ENCODE measurements around the gene AFF3. TPM values are rescaled to one million over a fixed set of nuclear protein-coding genes. Genes with fewer than 3 reads are reported as not detected.

The AFF3 gene
- total RNA-seq, 1 experiment from 2014 or later: not detected

DNA sequence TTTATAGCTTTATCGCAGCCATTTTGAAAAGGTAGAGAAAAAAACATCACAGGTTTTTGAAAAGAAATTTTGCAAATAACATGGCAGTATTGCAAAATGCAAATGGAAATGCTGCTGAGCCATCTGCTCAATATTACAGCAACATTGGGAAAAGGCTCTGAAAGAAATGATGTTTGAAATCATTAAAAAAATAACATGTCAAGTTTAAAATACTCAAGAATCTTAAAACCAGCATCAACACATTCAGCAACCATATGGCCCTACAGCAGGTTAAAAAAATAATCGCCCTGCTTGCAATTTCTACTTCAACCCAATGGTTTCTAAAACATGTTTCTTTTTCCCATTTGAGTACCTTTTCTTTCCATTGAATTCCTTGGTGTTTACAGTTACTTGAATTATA is 289.4 kb downstream of the AFF3 start:
- no peaks in the 10 kb centered on the region for H3F3A ChIP-seq (ENCODE audit: insufficient read depth, low read depth)
- no TSS peak for BruUV-seq (replicated peaks)
- no peaks in the 10 kb centered on the region for H4K20me1 ChIP-seq (ENCODE audit: insufficient read depth)
- no peaks in the 10 kb centered on the region for H3K79me2 ChIP-seq (ENCODE audit: low read depth)
- TF ChIP-seq, protein P1, sequence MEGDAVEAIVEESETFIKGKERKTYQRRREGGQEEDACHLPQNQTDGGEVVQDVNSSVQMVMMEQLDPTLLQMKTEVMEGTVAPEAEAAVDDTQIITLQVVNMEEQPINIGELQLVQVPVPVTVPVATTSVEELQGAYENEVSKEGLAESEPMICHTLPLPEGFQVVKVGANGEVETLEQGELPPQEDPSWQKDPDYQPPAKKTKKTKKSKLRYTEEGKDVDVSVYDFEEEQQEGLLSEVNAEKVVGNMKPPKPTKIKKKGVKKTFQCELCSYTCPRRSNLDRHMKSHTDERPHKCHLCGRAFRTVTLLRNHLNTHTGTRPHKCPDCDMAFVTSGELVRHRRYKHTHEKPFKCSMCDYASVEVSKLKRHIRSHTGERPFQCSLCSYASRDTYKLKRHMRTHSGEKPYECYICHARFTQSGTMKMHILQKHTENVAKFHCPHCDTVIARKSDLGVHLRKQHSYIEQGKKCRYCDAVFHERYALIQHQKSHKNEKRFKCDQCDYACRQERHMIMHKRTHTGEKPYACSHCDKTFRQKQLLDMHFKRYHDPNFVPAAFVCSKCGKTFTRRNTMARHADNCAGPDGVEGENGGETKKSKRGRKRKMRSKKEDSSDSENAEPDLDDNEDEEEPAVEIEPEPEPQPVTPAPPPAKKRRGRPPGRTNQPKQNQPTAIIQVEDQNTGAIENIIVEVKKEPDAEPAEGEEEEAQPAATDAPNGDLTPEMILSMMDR (conservative IDR thresholded peaks at IDR 0.05): no peak
- no peak for TF ChIP-seq EZH2 (IDR thresholded peaks at IDR 0.05; ENCODE audit: low read depth)
- peaks cover 35% of the 10 kb centered on the region for H3K27me3 ChIP-seq (ENCODE audit: insufficient read depth, low read depth)
- no peak overlapping the region for H3K27ac ChIP-seq
- H3K4me1 ChIP-seq (replicated peaks; ENCODE audit: insufficient read depth): no peaks in the 10 kb centered on the region
- CTCF ChIA-PET: no interaction called here
- no peaks in the 10 kb centered on the region for H3K9me2 ChIP-seq (ENCODE audit: insufficient read depth)
- H3K4me2 ChIP-seq: no peak overlapping the region
- intact Hi-C loops (cut with micrococcal nuclease; ENCODE audit: unreplicated experiment): no loop called here
- POLR2A ChIA-PET (ENCODE audit: unreplicated experiment): no interaction called here
- DNase-seq: no peak
- no peaks in the 10 kb centered on the region for H3K36me3 ChIP-seq (ENCODE audit: low read depth)
- H3K9me3 ChIP-seq (ENCODE audit: insufficient read depth, low read depth): no peaks in the 10 kb centered on the region
- no peak overlapping the region; the same call in 1 of the 2 replicates for H3K4me3 ChIP-seq
- no peak overlapping the region for H2AFZ ChIP-seq

- H3K9me2 ChIP-seq (ENCODE audit: insufficient read depth): no peaks in the 10 kb centered on the region
- no peaks in the 10 kb centered on the region for H3K4me1 ChIP-seq (replicated peaks; ENCODE audit: insufficient read depth)
- H3F3A ChIP-seq (ENCODE audit: insufficient read depth, low read depth): no peaks in the 10 kb centered on the region
- no peak overlapping the region; the same call in 1 of the 2 replicates for H3K4me3 ChIP-seq
- no peaks in the 10 kb centered on the region for H3K79me2 ChIP-seq (ENCODE audit: low read depth)
- H3K27me3 ChIP-seq (ENCODE audit: insufficient read depth, low read depth): peaks cover 40% of the 10 kb centered on the region
- H3K36me3 ChIP-seq (ENCODE audit: low read depth): no peaks in the 10 kb centered on the region
- no TSS peak for BruUV-seq (replicated peaks)
- CTCF ChIA-PET: no interaction called here
- intact Hi-C loops (cut with micrococcal nuclease; ENCODE audit: unreplicated experiment): no loop called here
- H3K9me3 ChIP-seq (ENCODE audit: insufficient read depth, low read depth): no peaks in the 10 kb centered on the region
- POLR2A ChIA-PET (ENCODE audit: unreplicated experiment): no interaction called here
- TF ChIP-seq, protein P1 (conservative IDR thresholded peaks at IDR 0.05): no peak
- TF ChIP-seq EZH2 (IDR thresholded peaks at IDR 0.05; ENCODE audit: low read depth): no peak
- no peak overlapping the region for H3K27ac ChIP-seq
- no peak overlapping the region for H2AFZ ChIP-seq
- no peak for DNase-seq
- no peaks in the 10 kb centered on the region for H4K20me1 ChIP-seq (ENCODE audit: insufficient read depth)
- no peak overlapping the region for H3K4me2 ChIP-seq
Measured at GRCh38 chr2:99852376-99852934, 289.9 kb downstream of the AFF3 start.

DNA sequence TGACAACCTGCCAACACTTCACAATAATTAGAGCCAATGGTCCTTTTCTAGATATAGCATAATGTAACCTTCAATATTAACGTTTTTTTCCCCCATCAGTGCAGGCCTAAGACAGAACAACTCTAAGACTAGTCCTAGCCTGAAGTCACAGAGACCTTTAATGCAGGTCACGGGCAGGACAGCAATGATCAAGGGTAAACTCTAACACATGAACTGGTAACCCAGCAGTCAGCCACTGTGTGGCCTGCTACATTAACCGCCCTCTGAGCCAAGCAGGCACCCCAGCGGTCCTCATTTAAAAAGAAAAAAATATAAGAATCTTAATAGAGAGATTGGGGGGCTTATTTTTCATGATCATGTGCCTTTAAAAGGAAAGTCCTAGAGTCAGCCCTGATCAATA is 290.6 kb downstream of the AFF3 start:
- H3K4me2 ChIP-seq: no peak overlapping the region
- no peaks in the 10 kb centered on the region for H3K4me1 ChIP-seq (replicated peaks; ENCODE audit: insufficient read depth)
- BruUV-seq (replicated peaks): no TSS peak
- no peaks in the 10 kb centered on the region for H3K79me2 ChIP-seq (ENCODE audit: low read depth)
- ChIA-PET CTCF (no interaction called here), POLR2A (ENCODE audit: unreplicated experiment) (no interaction called here)
- no peak overlapping the region for H2AFZ ChIP-seq
- no peaks in the 10 kb centered on the region for H3K36me3 ChIP-seq (ENCODE audit: low read depth)
- H3F3A ChIP-seq (ENCODE audit: insufficient read depth, low read depth): no peaks in the 10 kb centered on the region
- no peak overlapping the region for H3K4me3 ChIP-seq
- TF ChIP-seq, protein P1 (conservative IDR thresholded peaks at IDR 0.05): no peak
- TF ChIP-seq EZH2 (IDR thresholded peaks at IDR 0.05; ENCODE audit: low read depth): no peak
- peaks cover 46% of the 10 kb centered on the region for H3K27me3 ChIP-seq (ENCODE audit: insufficient read depth, low read depth)
- H3K9me3 ChIP-seq (ENCODE audit: insufficient read depth, low read depth): no peaks in the 10 kb centered on the region
- no peaks in the 10 kb centered on the region for H4K20me1 ChIP-seq (ENCODE audit: insufficient read depth)
- H3K27ac ChIP-seq: no peak overlapping the region
- DNase-seq: no peak
- H3K9me2 ChIP-seq (ENCODE audit: insufficient read depth): no peaks in the 10 kb centered on the region
- intact Hi-C loops (cut with micrococcal nuclease; ENCODE audit: unreplicated experiment): no loop called here

Measured in PC-9 (cell line).